Chondrocyte (in vitro differentiated cells): Measurements from ENCODE around the gene FXYD6. TPM values are rescaled to one million over a fixed set of nuclear protein-coding genes. Genes with fewer than 3 reads are reported as not detected.

Experiments
- DNase-seq: peaks from one replicate; pipeline ENCODE4 v3.0.0; 2021; ENCODE audit warnings: mixed read lengths, low spot score
- H3K27ac Mint-ChIP-seq: one replicate; pipeline ENCODE4 v1.8.0; 2021; ENCODE audit warnings: mild to moderate bottlenecking, moderate library complexity, mixed read lengths; ENCODE audit not compliant: unreplicated experiment
- H3K27me3 Mint-ChIP-seq: 2 replicates; pipeline ENCODE4 v1.8.0; 2021; ENCODE audit warnings: low read depth, mixed read lengths
- H3K36me3 Mint-ChIP-seq: 2 replicates; pipeline ENCODE4 v1.8.0; 2021; ENCODE audit warnings: low read depth, mixed read lengths
- H3K4me1 Mint-ChIP-seq: 2 replicates; pipeline ENCODE4 v1.8.0; 2021; ENCODE audit warnings: low read depth, mild to moderate bottlenecking, mixed read lengths
- H3K4me3 Mint-ChIP-seq: one replicate; pipeline ENCODE4 v1.8.0; 2021; ENCODE audit warnings: mild to moderate bottlenecking, moderate library complexity, mixed read lengths; ENCODE audit not compliant: unreplicated experiment
- H3K9me3 Mint-ChIP-seq: 2 replicates; pipeline ENCODE4 v1.8.0; 2021; ENCODE audit warnings: low read depth, mixed read lengths
- total RNA-seq: library from RNA; stranded (reverse); gene quantifications from 3 replicates; pipeline ENCODE4 v1.2.1, GENCODE V29; 2021
- TF ChIP-seq, protein P1 (sequence below): fragments of 200-600 bp; sonication (generic); IDR thresholded peaks from 2 replicates; pipeline ENCODE4 v1.5.0; 2021; ENCODE audit warnings: antibody characterized with exemption, mild to moderate bottlenecking, moderate library complexity

The FXYD6 gene
- total RNA-seq, 1 donor from 2014 or later, result 2.8 TPM

DNA sequence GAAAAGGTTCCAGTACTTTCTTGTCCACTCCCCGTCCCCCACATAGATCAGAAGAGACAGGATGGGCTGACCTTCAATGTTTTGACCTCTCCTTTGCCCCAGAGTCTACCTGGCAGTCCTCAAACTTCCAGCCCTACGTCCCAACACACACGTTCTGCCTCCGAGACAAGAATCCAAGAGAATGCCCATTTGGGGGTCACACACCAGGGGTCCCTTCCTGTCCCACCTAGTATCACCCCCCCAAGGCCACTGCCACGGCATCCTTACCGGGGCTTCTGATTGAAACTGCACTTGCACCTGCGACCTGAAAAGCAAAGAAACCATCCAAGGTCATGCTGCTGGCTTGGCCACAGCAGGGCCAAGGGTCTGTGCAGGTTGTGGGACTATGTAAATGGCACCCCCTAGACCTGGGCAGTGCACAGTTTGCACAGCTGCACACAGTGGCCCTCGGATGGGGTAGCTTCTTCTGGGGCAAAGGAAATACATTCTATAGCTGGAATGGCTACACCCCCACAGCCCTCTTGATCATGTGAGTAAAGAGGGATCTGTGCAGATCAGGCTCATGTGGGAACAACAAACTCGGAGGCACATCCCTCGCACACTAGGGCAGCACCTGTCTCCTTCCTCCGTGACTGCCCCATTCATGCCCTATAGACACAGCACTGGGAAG is 35.4 kb downstream of the FXYD6 start:
- Mint-ChIP-seq H3K4me1 (no peaks in the 10 kb centered on the region), H3K36me3 (no peaks in the 10 kb centered on the region), H3K27me3 (peaks cover 12% of the 10 kb centered on the region), H3K9me3 (no peaks in the 10 kb centered on the region), H3K4me3 (no peak overlapping the region), H3K27ac (no peak overlapping the region)
- TF ChIP-seq, protein P1, sequence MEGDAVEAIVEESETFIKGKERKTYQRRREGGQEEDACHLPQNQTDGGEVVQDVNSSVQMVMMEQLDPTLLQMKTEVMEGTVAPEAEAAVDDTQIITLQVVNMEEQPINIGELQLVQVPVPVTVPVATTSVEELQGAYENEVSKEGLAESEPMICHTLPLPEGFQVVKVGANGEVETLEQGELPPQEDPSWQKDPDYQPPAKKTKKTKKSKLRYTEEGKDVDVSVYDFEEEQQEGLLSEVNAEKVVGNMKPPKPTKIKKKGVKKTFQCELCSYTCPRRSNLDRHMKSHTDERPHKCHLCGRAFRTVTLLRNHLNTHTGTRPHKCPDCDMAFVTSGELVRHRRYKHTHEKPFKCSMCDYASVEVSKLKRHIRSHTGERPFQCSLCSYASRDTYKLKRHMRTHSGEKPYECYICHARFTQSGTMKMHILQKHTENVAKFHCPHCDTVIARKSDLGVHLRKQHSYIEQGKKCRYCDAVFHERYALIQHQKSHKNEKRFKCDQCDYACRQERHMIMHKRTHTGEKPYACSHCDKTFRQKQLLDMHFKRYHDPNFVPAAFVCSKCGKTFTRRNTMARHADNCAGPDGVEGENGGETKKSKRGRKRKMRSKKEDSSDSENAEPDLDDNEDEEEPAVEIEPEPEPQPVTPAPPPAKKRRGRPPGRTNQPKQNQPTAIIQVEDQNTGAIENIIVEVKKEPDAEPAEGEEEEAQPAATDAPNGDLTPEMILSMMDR, result no peak
- DNase-seq, result peak; percentile 21

DNA sequence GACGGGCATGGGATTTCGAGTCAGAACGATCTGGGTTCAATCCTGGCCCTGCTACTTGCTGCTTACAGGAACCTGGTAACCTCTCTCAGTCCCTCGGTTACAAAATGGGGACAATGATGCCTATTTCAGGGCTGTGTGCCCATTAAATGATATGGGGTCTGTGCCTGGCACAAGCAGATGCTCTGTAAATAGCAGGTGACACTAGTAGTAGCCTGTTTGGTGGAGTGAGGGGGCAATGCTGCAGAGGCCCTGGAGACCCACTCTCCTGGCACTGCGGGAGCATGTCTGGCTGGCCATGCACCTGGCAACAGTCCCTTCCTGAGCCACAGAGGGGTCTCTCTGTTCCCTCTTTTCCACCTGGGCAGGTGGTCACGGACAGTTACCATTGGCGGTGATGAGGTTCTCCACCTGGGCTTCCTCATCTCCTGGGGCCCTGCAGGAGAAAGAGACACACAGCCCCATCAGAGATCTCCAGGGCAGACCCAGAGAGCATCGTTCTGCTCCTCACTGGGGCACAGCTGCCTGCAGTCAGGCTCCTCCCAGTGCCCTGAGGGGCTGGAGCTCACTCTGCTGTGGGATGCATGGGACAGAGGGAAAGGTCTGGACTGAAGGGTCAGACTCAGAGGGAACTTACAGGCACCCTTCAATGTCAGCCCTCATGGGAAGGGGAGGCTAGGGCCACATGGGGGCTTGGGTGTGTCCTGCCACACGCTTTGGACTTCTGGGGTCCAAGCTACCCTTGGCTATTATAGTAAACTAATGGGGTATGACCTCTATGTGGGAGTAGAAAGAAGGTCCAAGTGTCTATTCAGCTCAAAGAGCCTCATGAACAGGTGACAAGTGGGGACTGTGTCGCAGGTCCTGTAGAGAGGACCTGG is 36.3 kb downstream of the FXYD6 start:
- Mint-ChIP-seq H3K4me1 (no peaks in the 10 kb centered on the region), H3K36me3 (no peaks in the 10 kb centered on the region), H3K27ac (no peak overlapping the region), H3K9me3 (no peaks in the 10 kb centered on the region), H3K4me3 (no peak overlapping the region), H3K27me3 (peaks cover 12% of the 10 kb centered on the region)
- TF ChIP-seq, protein P1, result no peak
- peak; percentile 54 for DNase-seq

DNA sequence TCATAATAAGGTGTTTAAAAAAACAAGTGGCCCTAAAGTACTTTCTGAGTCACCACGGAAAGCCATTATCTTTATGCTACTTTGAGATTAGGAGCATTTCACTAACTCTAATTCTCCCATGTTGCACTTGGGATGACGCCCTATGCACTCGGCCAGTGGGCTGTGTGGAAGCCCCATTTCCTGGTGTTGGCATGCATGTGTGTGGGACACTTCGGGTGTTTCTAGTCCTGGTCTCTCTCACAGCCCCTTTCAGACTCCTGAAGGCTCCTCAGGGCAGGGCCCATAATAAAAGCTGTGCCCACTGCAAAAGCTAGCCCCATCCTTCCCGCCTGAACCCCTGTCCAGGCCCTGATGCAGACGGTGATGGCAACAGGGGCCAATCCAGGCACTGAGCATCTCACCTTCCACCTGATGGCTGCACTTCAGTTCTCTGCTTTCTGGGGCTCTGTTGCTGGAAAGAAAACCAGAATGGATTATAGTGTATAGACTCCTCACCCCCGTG is 37.0 kb downstream of the FXYD6 start:
- peak; percentile 56 for DNase-seq
- no peak overlapping the region for H3K4me3 Mint-ChIP-seq
- H3K4me1 Mint-ChIP-seq, result no peaks in the 10 kb centered on the region
- H3K27me3 Mint-ChIP-seq, result peaks cover 12% of the 10 kb centered on the region
- H3K9me3 Mint-ChIP-seq, result no peaks in the 10 kb centered on the region
- H3K27ac Mint-ChIP-seq, result no peak overlapping the region
- TF ChIP-seq, protein P1, result no peak
- H3K36me3 Mint-ChIP-seq, result no peaks in the 10 kb centered on the region

DNA sequence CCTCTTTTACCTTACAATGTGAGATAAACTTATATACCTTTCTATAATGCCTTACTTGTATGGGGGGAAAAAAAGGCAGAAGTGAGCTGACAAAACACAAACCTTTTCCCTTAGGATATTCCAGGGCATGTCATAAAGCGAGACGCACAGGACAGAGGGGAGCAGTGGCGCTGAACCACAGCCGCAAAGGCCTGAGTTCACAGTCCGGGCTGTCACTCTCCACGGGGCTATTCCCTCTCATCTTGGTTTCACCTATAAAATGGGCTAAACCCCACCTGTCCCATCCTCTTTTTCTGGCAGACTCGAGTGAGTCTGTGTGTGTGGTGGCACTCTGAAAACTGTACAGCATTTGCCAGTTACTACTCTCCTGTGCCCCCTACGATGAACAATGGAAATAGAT is 37.6 kb downstream of the FXYD6 start:
- DNase-seq, result peak; percentile 17
- Mint-ChIP-seq H3K36me3 (no peaks in the 10 kb centered on the region), H3K9me3 (no peaks in the 10 kb centered on the region), H3K4me1 (no peaks in the 10 kb centered on the region), H3K27ac (no peak overlapping the region), H3K4me3 (no peak overlapping the region), H3K27me3 (peaks cover 12% of the 10 kb centered on the region)
- TF ChIP-seq, protein P1, result no peak

DNA sequence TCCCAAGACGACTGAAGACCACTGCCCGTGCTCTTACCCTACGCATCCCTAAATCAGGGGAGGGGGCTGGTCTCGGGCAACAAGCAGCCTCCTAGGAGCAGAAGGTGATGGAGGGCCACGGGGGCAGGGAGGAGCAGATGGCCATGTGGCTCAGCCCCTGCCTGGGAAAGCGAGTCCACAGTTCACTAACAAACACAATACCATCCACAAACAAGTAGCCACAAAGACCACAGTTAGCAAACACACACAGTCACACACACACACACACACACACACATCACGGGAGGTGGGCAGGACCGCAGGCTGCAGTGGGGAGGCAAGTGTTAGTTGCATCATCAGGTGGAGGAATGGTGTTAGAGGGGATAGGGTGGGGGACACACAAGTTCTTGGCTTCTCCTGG is 38.7 kb downstream of the FXYD6 start:
- H3K36me3 Mint-ChIP-seq, result no peaks in the 10 kb centered on the region
- no peaks in the 10 kb centered on the region for H3K9me3 Mint-ChIP-seq
- no peak overlapping the region for H3K4me3 Mint-ChIP-seq
- peaks cover 12% of the 10 kb centered on the region for H3K27me3 Mint-ChIP-seq
- TF ChIP-seq, protein P1, result no peak
- DNase-seq, result peak; percentile 69
- no peaks in the 10 kb centered on the region for H3K4me1 Mint-ChIP-seq
- no peak overlapping the region for H3K27ac Mint-ChIP-seq
